NCI-H1105 treated with DMSO at 0.1 percent for 48 hours (cell line): ENCODE data around the gene YPEL2.

Source experiments
- DNase-seq: peaks from one replicate; lab custom pipeline; 2025; lab: John Stamatoyannopoulos, UW

YPEL2 gene

GRCh38 chr17:59330053-59330942 lies 1.2 kb upstream of the YPEL2 start:
- DNase-seq: no peak

DNA sequence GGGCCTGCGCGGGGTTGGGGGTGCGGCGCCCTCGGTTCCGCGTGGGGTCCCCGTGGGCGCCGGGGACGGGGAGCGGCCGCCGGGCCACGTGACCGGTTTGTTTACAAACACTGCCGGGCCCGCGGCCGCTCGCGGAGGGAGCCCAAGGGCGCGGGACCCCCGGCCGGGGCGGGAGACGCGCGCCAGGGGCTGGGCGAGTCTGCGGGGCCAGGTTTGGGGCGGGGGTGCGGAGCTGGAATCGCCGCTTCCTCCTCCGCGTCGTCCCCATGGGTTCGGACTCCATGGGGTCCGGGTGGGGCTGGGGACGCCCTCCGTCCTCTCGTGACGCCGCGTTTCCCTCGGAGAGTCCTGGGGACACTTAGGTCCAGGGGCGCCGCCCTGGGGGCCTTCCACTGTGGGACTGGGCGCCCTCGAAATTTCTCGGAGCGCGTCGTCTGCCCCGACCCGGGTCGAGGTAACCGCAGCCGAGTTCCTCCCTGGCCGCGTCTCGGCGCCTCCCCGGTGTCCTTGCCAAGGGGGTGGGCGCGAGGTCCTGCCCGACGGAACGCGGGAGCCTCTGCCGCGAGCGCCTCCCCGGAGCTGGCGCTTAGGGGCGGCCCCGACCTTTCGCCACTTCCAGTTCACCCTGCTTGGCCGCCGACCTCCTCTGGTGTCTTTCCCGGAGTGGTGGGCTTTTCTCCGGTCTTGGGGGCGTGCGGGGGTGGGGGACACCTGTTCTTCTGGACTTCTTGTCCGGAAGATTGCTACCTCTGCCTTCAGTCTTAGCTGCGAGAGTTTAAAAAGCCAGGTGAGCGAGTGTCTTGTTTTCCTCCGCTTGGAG lies 684 bp downstream of the YPEL2 start:
- no peak for DNase-seq

- DNase-seq: no peak
Measured at GRCh38 chr17:59332749-59333377, 1.4 kb downstream of the YPEL2 start.

- no peak for DNase-seq
Measured at GRCh38 chr17:59333836-59334235, 2.4 kb downstream of the YPEL2 start.

- no peak for DNase-seq
Measured at GRCh38 chr17:59335685-59336084, 4.2 kb downstream of the YPEL2 start.

DNA sequence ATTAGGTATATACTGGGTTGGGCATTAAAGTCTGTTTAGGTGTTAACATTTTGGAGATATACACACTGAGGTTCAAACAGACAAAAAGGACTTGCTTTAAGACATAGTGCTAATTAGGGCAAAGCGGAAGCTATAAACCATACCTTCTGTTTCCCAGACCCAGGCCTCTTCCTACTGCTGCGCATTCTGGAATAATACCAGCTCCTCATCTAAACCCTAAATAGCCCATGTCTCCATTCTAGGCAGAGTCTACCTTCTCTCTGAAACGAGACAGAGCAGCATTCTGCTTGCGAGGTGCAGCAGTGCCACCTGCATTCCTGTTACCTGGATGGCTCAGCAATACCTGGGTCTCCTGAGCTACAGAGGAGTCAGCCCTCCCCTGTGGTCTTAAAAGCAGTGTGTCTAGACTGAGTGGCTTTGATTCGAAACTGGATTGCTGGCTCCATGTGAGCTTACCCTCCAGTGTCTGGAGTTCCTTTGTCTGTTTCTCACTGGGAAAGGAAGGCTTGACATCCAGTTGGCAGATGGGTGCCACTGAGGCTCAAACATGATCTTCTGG lies 6.4 kb downstream of the YPEL2 start:
- no peak for DNase-seq

DNA sequence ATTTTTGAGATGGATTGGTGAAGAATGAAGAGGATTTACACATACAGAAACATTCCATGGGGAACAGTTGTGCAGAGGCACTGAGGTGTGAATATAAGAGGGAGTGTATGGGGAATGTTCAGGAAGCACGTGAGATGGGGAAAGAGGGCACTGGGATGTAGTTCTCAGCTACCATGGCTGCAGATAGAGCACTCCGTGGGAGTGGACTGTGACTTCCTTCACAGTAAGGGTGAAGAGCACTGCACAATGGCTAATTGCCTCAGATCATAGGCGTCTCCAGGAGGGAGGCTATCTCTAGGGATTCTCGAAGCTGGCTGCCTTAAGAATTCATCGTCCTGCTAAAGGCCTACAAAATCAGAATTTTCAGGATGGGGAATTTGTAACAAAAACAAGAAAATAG lies 7.0 kb downstream of the YPEL2 start:
- no peak for DNase-seq

- no peak for DNase-seq
Measured at GRCh38 chr17:59341922-59342321, 10.5 kb downstream of the YPEL2 start.

DNA sequence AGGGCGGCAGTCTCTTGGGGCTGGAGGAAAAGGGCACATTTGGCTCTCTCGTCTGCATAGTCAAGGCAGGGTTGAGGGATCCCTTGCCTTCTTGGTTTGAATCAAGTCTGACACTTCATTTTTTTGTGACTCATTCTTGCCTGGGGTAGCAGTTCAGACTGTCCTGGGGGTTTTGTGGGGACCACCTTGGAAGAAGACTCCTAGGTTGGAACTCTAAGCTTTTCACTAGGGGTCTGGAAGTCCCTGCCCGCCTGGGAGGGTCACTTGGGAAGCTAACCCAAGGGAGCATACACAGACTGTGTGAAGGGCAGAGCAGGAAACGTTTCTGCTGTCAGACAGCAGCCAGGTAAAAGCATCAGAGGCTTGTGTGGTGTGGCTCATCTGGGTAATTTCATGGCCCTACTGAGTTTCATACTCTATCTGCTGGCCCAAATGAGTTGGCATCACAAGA lies 11.3 kb downstream of the YPEL2 start:
- DNase-seq: no peak

GRCh38 chr17:59345476-59345875 lies 14.0 kb downstream of the YPEL2 start:
- DNase-seq: no peak

DNA sequence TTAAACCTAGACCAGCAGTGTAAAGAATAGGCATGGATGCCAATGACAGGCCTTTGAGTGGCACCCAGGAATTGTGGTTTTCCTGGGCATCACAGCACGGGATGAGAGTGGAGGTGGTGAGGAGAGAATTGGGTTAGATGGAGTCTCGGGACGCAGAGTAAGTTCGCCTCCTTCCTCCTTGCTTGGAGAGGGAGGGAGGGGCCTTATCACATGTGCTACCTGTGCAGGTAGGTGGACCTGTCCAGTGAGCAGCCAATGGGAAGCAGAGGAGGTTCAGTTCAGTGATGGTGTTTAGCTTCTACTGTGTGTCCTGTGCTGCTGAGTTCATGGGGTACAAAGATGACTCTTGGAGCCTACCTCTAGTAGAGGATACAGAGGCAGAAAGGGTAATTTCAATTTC lies 14.9 kb downstream of the YPEL2 start:
- DNase-seq: no peak

GRCh38 chr17:59346876-59347407 lies 15.5 kb downstream of the YPEL2 start:
- no peak for DNase-seq

DNA sequence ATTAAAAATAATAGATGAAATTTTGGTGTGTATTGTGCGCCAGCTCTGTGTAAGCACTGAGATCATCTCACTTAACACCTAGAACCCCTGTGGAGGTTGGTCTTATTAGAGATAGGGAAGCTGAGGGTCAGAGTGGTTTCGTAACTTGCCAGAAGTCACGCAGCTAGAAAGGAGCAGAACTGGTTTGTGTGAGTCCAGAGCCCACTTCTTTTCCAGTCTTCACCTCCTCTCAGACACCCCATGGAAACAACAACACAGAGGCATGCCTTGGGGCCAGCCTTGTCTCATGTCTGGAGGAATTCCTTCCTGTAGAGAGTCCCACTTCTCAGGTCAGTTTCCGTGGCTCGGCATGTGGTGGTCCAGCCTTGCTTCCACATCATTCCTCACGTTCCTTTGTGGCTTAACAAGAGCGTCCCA lies 16.5 kb downstream of the YPEL2 start:
- no peak for DNase-seq

- DNase-seq: no peak
Measured at GRCh38 chr17:59349178-59349577, 17.7 kb downstream of the YPEL2 start.

GRCh38 chr17:59353106-59353854 lies 21.8 kb downstream of the YPEL2 start:
- DNase-seq: no peak

DNA sequence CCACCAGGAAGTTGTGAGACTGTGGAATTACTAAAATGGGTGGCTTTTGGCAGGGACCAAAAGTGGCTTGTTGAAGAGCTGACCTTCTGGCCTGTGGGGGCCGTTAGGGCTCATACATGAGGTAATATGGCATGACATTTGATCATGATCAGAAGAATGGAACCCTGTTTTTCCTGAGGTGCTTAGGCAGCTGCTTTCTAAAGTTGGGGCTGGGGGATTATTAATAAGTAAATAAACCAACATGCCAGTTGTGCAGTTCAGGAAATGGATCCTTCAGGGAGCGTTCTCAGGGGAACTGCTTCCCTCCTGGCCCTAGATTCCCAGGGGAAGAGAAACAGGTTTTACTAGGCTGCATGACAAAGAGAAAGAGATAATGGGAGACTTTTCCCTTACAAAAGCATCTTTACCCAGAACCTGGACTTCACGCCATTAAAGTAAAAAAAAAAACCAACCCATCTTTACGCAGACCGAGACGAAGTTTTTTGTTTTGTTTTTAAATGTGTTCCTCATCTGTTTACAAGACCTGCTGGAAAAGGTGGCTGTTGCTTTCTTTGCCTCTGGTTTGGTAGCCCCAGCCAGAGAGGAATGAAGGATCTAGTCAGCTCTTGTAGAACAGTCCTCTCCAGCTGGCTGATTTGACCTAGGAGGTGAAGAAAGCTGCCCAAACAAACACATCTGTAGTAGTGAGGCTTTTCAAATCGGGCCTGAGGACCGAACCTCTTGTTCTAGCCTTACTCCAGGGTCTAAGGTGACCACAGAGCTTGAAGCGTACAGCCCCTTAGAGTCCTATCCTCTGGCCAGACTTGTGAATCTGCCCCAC lies 22.7 kb downstream of the YPEL2 start:
- DNase-seq: no peak

DNA sequence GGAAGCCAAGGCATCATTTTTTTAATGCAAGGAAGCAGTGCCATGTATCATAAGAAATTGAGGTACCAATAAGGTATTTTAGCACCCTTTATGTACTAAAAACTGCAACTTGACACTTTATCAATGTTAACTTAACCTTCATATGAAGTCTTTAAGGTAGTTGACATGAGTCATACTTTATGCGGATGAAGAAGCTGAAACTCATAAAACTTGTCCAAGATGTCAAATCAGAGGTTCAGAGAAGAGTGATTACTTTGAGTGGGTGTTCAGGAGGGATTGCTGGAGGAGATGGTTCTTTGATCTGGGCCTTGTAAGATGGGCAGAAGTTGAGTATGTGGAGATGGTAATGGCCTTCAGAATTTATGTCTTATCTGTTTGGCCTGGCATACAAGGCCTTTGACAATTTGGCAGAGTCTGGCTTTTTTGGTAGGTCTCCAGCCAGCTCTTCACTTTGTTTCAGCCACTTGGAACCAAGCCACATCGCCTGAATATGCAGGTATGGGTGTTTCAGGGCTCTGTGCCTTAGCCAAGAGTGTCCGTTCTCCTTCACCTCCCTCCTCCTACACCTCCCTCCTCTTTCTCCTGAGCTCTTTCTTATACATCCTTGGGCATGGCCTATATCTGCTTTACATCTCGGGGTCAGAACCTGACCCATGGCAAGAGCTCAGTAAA lies 23.7 kb downstream of the YPEL2 start:
- no peak for DNase-seq

GRCh38 chr17:59355702-59356325 lies 24.4 kb downstream of the YPEL2 start:
- DNase-seq: no peak

DNA sequence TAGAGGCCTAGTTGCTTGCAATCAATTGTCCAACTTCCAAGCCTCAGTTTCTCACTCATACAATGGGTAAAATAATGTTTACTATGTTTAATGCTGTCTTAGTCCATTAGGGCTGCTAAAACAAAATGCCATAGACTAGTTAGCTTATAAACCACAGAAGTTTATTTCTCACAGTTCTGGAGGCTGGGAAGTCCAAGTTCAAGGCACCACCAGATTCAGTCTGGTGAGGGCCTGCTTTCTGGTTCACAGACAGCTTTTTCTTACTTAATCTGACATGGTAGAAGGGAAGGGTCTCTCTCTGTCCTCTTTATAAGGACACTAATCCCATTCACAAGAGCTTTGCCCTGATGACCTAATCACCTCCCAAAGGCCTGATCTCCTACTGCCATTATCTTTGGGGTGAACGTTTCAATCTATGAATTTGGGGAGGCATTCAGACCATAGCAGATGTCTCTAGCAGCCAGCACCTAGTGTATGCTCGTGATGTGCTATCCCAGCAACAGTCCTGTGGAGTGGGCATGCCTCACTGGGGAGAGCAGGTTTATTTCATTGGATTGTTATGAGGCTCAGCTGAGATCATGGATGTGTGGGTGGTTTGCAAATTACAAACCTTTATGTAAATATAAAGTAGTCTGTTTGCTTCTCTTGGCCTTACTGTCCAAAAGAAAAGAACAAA lies 25.2 kb downstream of the YPEL2 start:
- DNase-seq: no peak
